ENCODE results near the gene RNGTT. TPM values are rescaled to one million over a fixed set of nuclear protein-coding genes. Genes with fewer than 3 reads are reported as not detected.

RNGTT gene
- total and polyA plus RNA-seq, 8 donors, result 12.1 to 18.5 (median 15.7) TPM

DNA sequence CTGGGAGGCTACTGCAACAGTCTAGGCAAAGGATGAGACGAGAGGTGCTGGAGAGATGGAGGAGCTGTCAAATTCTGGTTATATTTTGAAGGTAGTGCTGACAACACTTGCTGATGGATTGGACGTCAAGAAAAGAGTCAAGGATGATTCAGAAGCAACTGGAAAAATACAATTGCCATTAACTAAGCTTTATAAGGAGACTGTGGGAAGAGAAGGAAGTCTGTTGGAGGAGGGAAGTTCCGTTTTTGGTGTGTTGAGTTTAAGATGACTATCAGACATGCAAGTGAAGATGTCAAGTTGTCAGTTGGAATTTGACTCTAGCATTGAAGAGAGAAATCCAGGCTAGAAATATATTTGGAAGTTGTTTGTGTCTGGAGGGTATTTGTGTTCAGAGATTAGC lies 358.1 kb downstream of the RNGTT start:
- ATAC-seq, result no peak

DNA sequence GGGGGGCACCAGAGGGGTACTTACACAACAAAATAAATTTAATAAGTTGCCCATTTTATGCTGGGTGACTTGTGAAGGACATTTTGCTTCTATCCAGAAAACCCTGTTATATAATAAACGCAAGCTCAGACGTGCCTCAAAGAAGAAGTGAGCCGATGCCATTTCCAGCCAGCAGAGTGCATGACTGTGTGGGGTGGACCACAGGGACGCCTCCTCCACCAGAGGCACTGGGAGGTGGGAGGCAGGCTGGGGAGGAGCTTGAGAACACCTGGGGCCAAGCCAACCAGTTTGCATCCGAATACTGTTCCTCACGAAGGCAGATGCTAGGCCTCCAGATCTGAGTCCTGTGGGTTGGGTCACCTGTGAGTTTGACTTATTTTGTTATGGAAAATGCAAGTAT lies 363.8 kb downstream of the RNGTT start:
- intact Hi-C loops (cut with DNase I), result no loop called here
- Histone ChIP-seq H3K27ac (no peak overlapping the region), H3K27me3 (no peaks in the 10 kb centered on the region), H3K4me3 (no peak overlapping the region), H3K9me3 (no peaks in the 10 kb centered on the region), H3K36me3 (no peaks in the 10 kb centered on the region), H3K4me1 (no peaks in the 10 kb centered on the region)
- TF ChIP-seq, protein P1, sequence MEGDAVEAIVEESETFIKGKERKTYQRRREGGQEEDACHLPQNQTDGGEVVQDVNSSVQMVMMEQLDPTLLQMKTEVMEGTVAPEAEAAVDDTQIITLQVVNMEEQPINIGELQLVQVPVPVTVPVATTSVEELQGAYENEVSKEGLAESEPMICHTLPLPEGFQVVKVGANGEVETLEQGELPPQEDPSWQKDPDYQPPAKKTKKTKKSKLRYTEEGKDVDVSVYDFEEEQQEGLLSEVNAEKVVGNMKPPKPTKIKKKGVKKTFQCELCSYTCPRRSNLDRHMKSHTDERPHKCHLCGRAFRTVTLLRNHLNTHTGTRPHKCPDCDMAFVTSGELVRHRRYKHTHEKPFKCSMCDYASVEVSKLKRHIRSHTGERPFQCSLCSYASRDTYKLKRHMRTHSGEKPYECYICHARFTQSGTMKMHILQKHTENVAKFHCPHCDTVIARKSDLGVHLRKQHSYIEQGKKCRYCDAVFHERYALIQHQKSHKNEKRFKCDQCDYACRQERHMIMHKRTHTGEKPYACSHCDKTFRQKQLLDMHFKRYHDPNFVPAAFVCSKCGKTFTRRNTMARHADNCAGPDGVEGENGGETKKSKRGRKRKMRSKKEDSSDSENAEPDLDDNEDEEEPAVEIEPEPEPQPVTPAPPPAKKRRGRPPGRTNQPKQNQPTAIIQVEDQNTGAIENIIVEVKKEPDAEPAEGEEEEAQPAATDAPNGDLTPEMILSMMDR (IDR thresholded peaks at IDR 0.05), result no peak
- ATAC-seq (no peak), DNase-seq (no peak)

More for the DNA sequence above, 358.1 kb downstream of the RNGTT start:
- no peak for DNase-seq
- no peaks in the 10 kb centered on the region for H3K36me3 ChIP-seq
- H3K27me3 ChIP-seq, result no peaks in the 10 kb centered on the region
- TF ChIP-seq, protein P1 (IDR thresholded peaks at IDR 0.05), result no peak
- H3K27ac ChIP-seq, result no peak overlapping the region
- H3K4me1 ChIP-seq, result no peaks in the 10 kb centered on the region
- H3K4me3 ChIP-seq, result no peak overlapping the region
- no peaks in the 10 kb centered on the region for H3K9me3 ChIP-seq
- intact Hi-C loops (cut with DNase I), result no loop called here

DNA sequence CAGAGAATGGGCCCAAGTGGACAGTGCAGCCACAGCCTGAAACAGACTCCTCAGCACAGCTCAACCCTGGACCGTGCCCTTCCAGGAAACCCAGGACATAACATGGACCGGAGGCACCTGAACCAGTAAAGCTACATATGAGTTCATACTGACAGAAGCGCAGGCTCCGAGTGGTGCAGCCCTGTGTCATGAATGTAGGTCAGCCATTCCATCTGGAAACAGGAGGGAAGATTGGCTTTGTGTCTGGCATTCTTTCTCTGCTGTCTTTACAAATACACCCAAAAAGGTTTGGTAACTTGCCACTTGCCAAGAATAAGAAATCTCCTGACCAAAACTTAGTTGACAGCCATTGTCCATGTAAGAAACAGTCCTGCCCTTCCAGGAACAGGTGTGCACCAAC lies 366.6 kb downstream of the RNGTT start:
- Histone ChIP-seq H3K36me3 (no peaks in the 10 kb centered on the region), H3K4me1 (no peaks in the 10 kb centered on the region), H3K9me3 (no peaks in the 10 kb centered on the region), H3K27ac (no peak overlapping the region), H3K27me3 (no peaks in the 10 kb centered on the region), H3K4me3 (no peak overlapping the region)
- TF ChIP-seq, protein P1 (IDR thresholded peaks at IDR 0.05), result no peak
- DNase-seq (no peak), ATAC-seq (no peak)
- intact Hi-C loops (cut with DNase I), result no loop called here

DNA sequence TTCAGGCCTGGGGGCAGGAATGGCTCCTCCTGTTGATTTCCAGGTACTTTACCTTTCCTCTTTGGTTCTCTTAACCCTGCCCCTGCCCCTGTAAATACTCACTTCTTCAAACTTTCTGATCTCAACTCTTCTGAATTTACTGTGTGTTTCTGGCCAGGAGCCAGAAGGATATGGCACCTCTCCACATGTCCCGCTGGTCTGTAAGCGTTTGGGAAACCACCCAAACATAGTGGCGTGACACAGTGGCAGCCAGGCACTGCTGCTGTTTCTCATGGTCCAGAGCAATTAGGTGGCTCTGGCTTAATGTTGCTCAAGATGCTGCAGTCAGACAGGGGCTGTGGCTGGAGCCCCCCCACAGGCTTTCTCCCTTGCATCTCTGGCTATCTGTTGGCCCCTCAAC lies 374.5 kb downstream of the RNGTT start:
- no peaks in the 10 kb centered on the region for H3K9me3 ChIP-seq
- intact Hi-C loops (cut with DNase I), result no loop called here
- DNase-seq (peak in 1 of 4 donors; percentile 2), ATAC-seq (no peak)
- no peak overlapping the region for H3K4me3 ChIP-seq
- no peak overlapping the region for H3K27ac ChIP-seq
- H3K27me3 ChIP-seq, result peaks cover 3 to 26% of the 10 kb centered on the region in 2 donors
- TF ChIP-seq, protein P1 (IDR thresholded peaks at IDR 0.05), result no peak
- no peaks in the 10 kb centered on the region for H3K4me1 ChIP-seq
- no peaks in the 10 kb centered on the region for H3K36me3 ChIP-seq

DNA sequence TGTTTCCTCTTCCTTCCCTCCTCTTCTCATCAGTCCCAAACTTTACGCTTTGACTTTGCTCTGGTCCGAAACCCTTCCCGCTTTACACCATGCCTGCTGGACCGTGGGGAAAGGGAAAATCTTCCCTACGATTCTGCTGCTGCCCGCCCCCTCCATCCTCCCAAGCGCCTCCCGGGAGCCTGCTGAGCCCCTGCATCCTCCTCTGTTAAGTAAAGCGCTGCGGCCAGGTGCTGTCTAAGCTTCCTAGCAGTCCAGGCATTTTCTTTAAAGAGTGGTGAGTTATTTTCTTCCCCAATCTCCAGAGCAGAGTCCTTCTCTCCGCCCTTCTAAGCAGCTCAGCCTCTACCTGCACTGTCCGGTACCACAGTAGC lies 376.3 kb downstream of the RNGTT start:
- H3K4me3 ChIP-seq, result no peak overlapping the region
- H3K4me1 ChIP-seq, result no peaks in the 10 kb centered on the region
- ATAC-seq, result no peak
- TF ChIP-seq, protein P1 (IDR thresholded peaks at IDR 0.05), result no peak
- peaks cover 3 to 26% of the 10 kb centered on the region in 2 donors for H3K27me3 ChIP-seq
- no peaks in the 10 kb centered on the region for H3K36me3 ChIP-seq
- intact Hi-C loops (cut with DNase I), result no loop called here
- no peak for DNase-seq
- no peak overlapping the region for H3K27ac ChIP-seq
- H3K9me3 ChIP-seq, result peaks cover 0 to 16% of the 10 kb centered on the region in 2 donors

Data from left lung (tissue), 10 donors.